ENCODE data around the gene CLK1. TPM values are rescaled to one million over a fixed set of nuclear protein-coding genes. Genes with fewer than 3 reads are reported as not detected.

CLK1 gene
- total and polyA plus RNA-seq, 9 of the 15 experiments (the other 6 are each of a cell fraction or from before 2014, with no cell fraction given): 29.3 to 99.2 (median 47.0) TPM

DNA sequence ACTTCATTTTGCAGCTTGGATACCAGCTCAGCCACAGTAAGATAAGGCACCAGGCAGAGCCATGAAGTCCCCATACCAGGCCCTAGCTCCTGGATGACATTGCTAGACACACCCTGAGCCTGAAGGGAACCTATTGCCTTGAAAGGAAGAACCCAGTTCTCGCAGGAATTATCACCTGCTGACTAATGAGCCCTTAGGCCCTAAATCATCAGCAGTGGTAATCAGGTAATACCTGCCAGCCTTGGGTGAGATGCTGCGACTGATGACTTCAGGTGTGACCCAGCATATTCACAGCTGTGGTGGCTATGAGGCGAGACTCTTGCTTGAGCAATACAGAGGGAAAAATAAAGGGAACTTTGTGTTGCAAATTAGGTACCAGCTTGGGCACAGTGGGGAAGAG, 24.9 kb downstream of the CLK1 start:
- no peak overlapping the region for H3K27ac ChIP-seq (ENCODE audit: extremely low read depth, low read depth, low read length)
- H3K9me1 ChIP-seq (ENCODE audit: control insufficient read depth, insufficient read depth, low read length): no peaks in the 10 kb centered on the region
- POLR2A ChIA-PET: interaction anchor here (1.4 to 1.7 kb wide), 2 partner anchors 9 to 24 kb away, joined by 5 to 6 read pairs; partner anchors contain the start of gene CLK1
- H3K4me1 ChIP-seq (replicated peaks in 1 of 2; ENCODE audit: control insufficient read depth in 2 of 2, insufficient read depth in 2 of 2, low read length in 2 of 2): peaks cover 0 to 5% of the 10 kb centered on the region in 2 experiments; a peak in 1 of 5 replicates
- H3K4me3 ChIP-seq: no peak overlapping the region
- 36% methylated on average over 2 of the region's 3 CpGs for WGBS (ENCODE audit: insufficient coverage, low coverage, missing lambda C conversion rate)
- no peaks in the 10 kb centered on the region for H3K27me3 ChIP-seq (ENCODE audit: control insufficient read depth in 2 of 2, insufficient read depth in 2 of 2, low read length in 2 of 2)
- ATAC-seq: no peak
- BruUV-seq (replicated peaks): no TSS peak
- no peaks in the 10 kb centered on the region for H3K79me2 ChIP-seq (ENCODE audit: control insufficient read depth, insufficient read depth, low read length)
- no peak for DNase-seq (ENCODE audit: extremely low read depth in 1 of 4, low spot score in 3 of 4)
- intact Hi-C loops (cut with micrococcal nuclease): no loop called here
- H3K4me2 ChIP-seq (ENCODE audit: insufficient read depth, low read length): no peak overlapping the region
- CTCF ChIA-PET (ENCODE audit: low intra/inter-chr PET ratio): no interaction called here
- no peak overlapping the region for H2AFZ ChIP-seq (ENCODE audit: low read depth, low read length)
- no peaks in the 10 kb centered on the region for H3K36me3 ChIP-seq (ENCODE audit: control insufficient read depth, insufficient read depth, low read length)
- H3K9ac ChIP-seq (ENCODE audit: insufficient read depth in 1 of 2, low read depth in 2 of 2, low read length in 2 of 2): no peak overlapping the region
- in situ Hi-C loops (cut with MboI): no loop called here
- FAIRE-seq: no peak
- H3K9me3 ChIP-seq (replicated peaks; ENCODE audit: control insufficient read depth, insufficient read depth, low read depth, low read length): 0 out of 2 replicates have a peak, but pooled peaks cover 4% of the 10 kb centered on the region
- no peaks in the 10 kb centered on the region for H4K20me1 ChIP-seq (replicated peaks; ENCODE audit: control insufficient read depth, insufficient read depth, low read length)
- TF ChIP-seq HNRNPK (IDR thresholded peaks at IDR 0.05; ENCODE audit: low read depth, low read length, poor library complexity, severe bottlenecking) (no peak), RBM22 (IDR thresholded peaks at IDR 0.05; ENCODE audit: low read depth, low read length, poor library complexity, severe bottlenecking) (no peak), ZNF224 (CRISPR knock-in tag; IDR thresholded peaks at IDR 0.05) (no peak), ZNF785 (CRISPR knock-in tag; IDR thresholded peaks at IDR 0.05) (no peak), PHF21A (IDR thresholded peaks at IDR 0.05; ENCODE audit: borderline replicate concordance, low read depth) (no peak), CHD4 (IDR thresholded peaks at IDR 0.05; ENCODE audit: insufficient read depth, insufficient replicate concordance, low read depth, low read length, poor library complexity, severe bottlenecking) (no peak), SNIP1 (IDR thresholded peaks at IDR 0.05; ENCODE audit: low read depth) (no peak), RBM14 (IDR thresholded peaks at IDR 0.05; ENCODE audit: borderline replicate concordance, insufficient read depth, low read depth, low read length) (no peak), EGR1 (conservative IDR thresholded peaks at IDR 0.05) (no peak), ZNF12 (CRISPR knock-in tag; IDR thresholded peaks at IDR 0.05) (no peak)
- TF ChIP-seq, protein P1, sequence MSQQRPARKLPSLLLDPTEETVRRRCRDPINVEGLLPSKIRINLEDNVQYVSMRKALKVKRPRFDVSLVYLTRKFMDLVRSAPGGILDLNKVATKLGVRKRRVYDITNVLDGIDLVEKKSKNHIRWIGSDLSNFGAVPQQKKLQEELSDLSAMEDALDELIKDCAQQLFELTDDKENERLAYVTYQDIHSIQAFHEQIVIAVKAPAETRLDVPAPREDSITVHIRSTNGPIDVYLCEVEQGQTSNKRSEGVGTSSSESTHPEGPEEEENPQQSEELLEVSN (IDR thresholded peaks at IDR 0.05; ENCODE audit: borderline replicate concordance in 1 of 2, extremely low read depth in 1 of 2, insufficient read depth in 1 of 2, insufficient read length in 1 of 2, low read depth in 1 of 2, low read length in 1 of 2, poor library complexity in 1 of 2, severe bottlenecking in 1 of 2): no peak
- TF ChIP-seq, protein P2, sequence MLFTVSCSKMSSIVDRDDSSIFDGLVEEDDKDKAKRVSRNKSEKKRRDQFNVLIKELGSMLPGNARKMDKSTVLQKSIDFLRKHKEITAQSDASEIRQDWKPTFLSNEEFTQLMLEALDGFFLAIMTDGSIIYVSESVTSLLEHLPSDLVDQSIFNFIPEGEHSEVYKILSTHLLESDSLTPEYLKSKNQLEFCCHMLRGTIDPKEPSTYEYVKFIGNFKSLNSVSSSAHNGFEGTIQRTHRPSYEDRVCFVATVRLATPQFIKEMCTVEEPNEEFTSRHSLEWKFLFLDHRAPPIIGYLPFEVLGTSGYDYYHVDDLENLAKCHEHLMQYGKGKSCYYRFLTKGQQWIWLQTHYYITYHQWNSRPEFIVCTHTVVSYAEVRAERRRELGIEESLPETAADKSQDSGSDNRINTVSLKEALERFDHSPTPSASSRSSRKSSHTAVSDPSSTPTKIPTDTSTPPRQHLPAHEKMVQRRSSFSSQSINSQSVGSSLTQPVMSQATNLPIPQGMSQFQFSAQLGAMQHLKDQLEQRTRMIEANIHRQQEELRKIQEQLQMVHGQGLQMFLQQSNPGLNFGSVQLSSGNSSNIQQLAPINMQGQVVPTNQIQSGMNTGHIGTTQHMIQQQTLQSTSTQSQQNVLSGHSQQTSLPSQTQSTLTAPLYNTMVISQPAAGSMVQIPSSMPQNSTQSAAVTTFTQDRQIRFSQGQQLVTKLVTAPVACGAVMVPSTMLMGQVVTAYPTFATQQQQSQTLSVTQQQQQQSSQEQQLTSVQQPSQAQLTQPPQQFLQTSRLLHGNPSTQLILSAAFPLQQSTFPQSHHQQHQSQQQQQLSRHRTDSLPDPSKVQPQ (CRISPR knock-in tag; IDR thresholded peaks at IDR 0.05; ENCODE audit: borderline replicate concordance): no peak
- TF ChIP-seq, protein P3, sequence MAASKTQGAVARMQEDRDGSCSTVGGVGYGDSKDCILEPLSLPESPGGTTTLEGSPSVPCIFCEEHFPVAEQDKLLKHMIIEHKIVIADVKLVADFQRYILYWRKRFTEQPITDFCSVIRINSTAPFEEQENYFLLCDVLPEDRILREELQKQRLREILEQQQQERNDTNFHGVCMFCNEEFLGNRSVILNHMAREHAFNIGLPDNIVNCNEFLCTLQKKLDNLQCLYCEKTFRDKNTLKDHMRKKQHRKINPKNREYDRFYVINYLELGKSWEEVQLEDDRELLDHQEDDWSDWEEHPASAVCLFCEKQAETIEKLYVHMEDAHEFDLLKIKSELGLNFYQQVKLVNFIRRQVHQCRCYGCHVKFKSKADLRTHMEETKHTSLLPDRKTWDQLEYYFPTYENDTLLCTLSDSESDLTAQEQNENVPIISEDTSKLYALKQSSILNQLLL (CRISPR knock-in tag; IDR thresholded peaks at IDR 0.05; ENCODE audit: borderline replicate concordance): no peak
- TF ChIP-seq, protein P4, sequence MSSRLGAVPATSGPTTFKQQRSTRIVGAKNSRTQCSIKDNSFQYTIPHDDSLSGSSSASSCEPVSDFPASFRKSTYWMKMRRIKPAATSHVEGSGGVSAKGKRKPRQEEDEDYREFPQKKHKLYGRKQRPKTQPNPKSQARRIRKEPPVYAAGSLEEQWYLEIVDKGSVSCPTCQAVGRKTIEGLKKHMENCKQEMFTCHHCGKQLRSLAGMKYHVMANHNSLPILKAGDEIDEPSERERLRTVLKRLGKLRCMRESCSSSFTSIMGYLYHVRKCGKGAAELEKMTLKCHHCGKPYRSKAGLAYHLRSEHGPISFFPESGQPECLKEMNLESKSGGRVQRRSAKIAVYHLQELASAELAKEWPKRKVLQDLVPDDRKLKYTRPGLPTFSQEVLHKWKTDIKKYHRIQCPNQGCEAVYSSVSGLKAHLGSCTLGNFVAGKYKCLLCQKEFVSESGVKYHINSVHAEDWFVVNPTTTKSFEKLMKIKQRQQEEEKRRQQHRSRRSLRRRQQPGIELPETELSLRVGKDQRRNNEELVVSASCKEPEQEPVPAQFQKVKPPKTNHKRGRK (tag; IDR thresholded peaks at IDR 0.05): no peak
- TF ChIP-seq, protein P5, sequence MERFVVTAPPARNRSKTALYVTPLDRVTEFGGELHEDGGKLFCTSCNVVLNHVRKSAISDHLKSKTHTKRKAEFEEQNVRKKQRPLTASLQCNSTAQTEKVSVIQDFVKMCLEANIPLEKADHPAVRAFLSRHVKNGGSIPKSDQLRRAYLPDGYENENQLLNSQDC (CRISPR knock-in tag; IDR thresholded peaks at IDR 0.05): no peak

Measured in K562 (cell line).